ENCODE results near the gene FAM210B. TPM values are rescaled to one million over a fixed set of nuclear protein-coding genes. Genes with fewer than 3 reads are reported as not detected.
A peak's percentile ranks its signal among the peaks of the same experiment; 100 is the strongest.

FAM210B gene
- total and polyA plus RNA-seq, 2 of the 13 experiments (the other 11 are each of a cell fraction or from before 2014, with no cell fraction given), result 75.9 to 107 TPM

DNA sequence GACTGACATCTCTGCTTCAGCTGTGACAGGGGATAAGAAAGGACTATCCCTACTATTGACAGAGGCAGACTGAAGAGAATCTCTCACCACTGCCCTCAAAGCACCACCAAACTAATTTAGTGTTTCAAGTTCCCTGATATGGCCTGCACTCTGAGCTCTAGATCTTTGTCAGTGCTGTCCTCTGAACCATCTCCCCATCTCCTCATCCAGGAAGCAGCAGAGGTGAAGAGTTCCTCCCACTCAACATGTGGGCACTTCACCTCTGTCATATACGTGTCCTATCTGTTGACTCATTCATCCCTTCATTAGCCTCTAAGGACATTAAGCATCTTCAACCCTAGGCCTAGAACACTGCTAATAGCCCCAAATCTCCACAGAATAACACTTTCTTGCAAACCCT is 14.1 kb downstream of the FAM210B start:
- Histone ChIP-seq H3K4me3 (replicated peaks in 1 of 3; ENCODE audit: insufficient read depth in 1 of 3, low read depth in 2 of 3, low read length in 3 of 3) (no peak overlapping the region), H3K79me2 (ENCODE audit: insufficient read depth, low read length) (peaks cover 48% of the 10 kb centered on the region), H3K9ac (ENCODE audit: insufficient read depth, low read depth, low read length) (no peak overlapping the region), H2AFZ (ENCODE audit: low read length) (no peak overlapping the region), H3K36me3 (replicated peaks in 1 of 2; ENCODE audit: control insufficient read depth in 1 of 2, insufficient read depth in 2 of 2, low read length in 2 of 2) (peaks cover 37 to 93% of the 10 kb centered on the region in 2 experiments), H4K20me1 (ENCODE audit: insufficient read depth, low read length) (peaks cover 5% of the 10 kb centered on the region; the same call in 1 of the 2 replicates), H3K27ac (ENCODE audit: extremely low read length, insufficient read depth, low read length) (no peak overlapping the region), H3K9me3 (ENCODE audit: low read length) (no peaks in the 10 kb centered on the region), H3K4me1 (ENCODE audit: insufficient read depth, low read length) (no peaks in the 10 kb centered on the region), H3K4me2 (ENCODE audit: low read depth, low read length) (no peak overlapping the region), H3K27me3 (ENCODE audit: control insufficient read depth in 1 of 2, insufficient read depth in 2 of 2, low read length in 2 of 2) (no peaks in the 10 kb centered on the region)
- ChIA-PET CTCF (ENCODE audit: low intra/inter-chr PET ratio, low total read pairs) (no interaction called here), POLR2A (interaction anchor here (1.1 to 4.4 kb wide), 3 partner anchors 10 to 19 kb away, joined by 3 to 14 read pairs (median 4); partner anchors contain the start of genes AURKA, CSTF1 and FAM210B)
- in situ Hi-C loops (cut with HindIII; ENCODE audit: extremely low pct_ligation_motif_present, low pct_unique_long_range_greater_than_20kb), result no loop called here
- intact Hi-C loops (cut with micrococcal nuclease; ENCODE audit: unreplicated experiment), result no loop called here
- FAIRE-seq, result no peak
- no TSS peak for BruUV-seq (replicated peaks)
- no peak for DNase-seq (ENCODE audit: low spot score)
- 97% methylated on average over 1 of the region's 1 CpG for WGBS (ENCODE audit: low lambda C conversion rate)
- ATAC-seq, result no peak
- TF ChIP-seq RBM22 (optimal IDR thresholded peaks at IDR 0.05; ENCODE audit: low read length) (peak; percentile 46), ZNF713 (CRISPR knock-in tag; IDR thresholded peaks at IDR 0.05) (no peak), ZZZ3 (CRISPR knock-in tag; IDR thresholded peaks at IDR 0.05; ENCODE audit: borderline replicate concordance) (no peak), AKAP8 (CRISPR knock-in tag; IDR thresholded peaks at IDR 0.05) (no peak), ZNF557 (CRISPR knock-in tag; IDR thresholded peaks at IDR 0.05) (no peak), ZNF318 (CRISPR knock-in tag; IDR thresholded peaks at IDR 0.05) (no peak), PHF5A (CRISPR knock-in tag; IDR thresholded peaks at IDR 0.05; ENCODE audit: low read depth, unreplicated experiment) (no peak), SYNCRIP (IDR thresholded peaks at IDR 0.05; ENCODE audit: insufficient read depth, low read depth, low read length) (no peak), ZNF224 (CRISPR knock-in tag; IDR thresholded peaks at IDR 0.05) (no peak), NFRKB (IDR thresholded peaks at IDR 0.05) (no peak), ZMAT5 (CRISPR knock-in tag; IDR thresholded peaks at IDR 0.05; ENCODE audit: borderline replicate concordance, low read depth) (no peak), CCAR2 (optimal IDR thresholded peaks at IDR 0.05; ENCODE audit: low read depth, low read length) (no peak)
- TF ChIP-seq, protein P1, sequence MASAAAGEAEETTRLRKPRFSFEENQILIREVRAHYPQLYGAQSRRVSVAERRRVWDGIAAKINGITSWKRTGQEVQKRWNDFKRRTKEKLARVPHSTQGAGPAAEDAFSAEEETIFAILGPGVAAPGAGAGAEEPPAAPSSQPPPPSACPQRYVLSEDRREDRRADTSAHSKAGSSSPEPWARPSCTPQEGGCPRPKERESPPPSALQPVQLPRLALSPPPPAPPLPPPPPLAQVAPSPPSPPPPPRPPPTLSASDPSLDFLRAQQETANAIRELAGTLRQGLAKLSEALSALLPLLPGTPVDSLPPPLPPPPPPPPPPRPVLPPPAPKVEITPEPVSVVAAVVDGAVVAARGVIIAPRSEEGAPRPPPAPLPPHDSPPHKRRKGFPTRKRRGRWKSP (CRISPR knock-in tag; IDR thresholded peaks at IDR 0.05), result no peak
- TF ChIP-seq, protein P2, sequence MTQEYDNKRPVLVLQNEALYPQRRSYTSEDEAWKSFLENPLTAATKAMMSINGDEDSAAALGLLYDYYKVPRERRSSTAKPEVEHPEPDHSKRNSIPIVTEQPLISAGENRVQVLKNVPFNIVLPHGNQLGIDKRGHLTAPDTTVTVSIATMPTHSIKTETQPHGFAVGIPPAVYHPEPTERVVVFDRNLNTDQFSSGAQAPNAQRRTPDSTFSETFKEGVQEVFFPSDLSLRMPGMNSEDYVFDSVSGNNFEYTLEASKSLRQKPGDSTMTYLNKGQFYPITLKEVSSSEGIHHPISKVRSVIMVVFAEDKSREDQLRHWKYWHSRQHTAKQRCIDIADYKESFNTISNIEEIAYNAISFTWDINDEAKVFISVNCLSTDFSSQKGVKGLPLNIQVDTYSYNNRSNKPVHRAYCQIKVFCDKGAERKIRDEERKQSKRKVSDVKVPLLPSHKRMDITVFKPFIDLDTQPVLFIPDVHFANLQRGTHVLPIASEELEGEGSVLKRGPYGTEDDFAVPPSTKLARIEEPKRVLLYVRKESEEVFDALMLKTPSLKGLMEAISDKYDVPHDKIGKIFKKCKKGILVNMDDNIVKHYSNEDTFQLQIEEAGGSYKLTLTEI (CRISPR knock-in tag; conservative IDR thresholded peaks at IDR 0.05), result no peak
